Endothelial cell of umbilical vein (primary cell): Measurements from ENCODE around the gene C2CD4B.

Experiments used
- EZH2 ChIP-seq: IDR thresholded peaks from 2 replicates; pipeline ENCODE4 v1.6.1; 2012; ENCODE audit warnings: borderline replicate concordance, low read depth, mild to moderate bottlenecking, moderate library complexity, low read length, inconsistent platforms; ENCODE audit not compliant: severe bottlenecking
- POLR2A ChIP-seq: IDR thresholded peaks from 2 replicates; pipeline ENCODE4 v1.6.1; 2012; ENCODE audit warnings: low read depth, mild to moderate bottlenecking, control low read depth, low read length
- TF ChIP-seq, protein P1 (sequence below): IDR thresholded peaks from 2 replicates; pipeline ENCODE4 v1.6.1; 2011; ENCODE audit not compliant: insufficient read depth, insufficient read length
- TF ChIP-seq, protein P2 (sequence below), 2 donors: IDR thresholded peaks; 1 replicate in 1 of 2; 2 replicates in 1 of 2; pipeline ENCODE4 v1.5.1; 2011; ENCODE audit warnings: low read length in 2 of 2, mild to moderate bottlenecking in 2 of 2, moderate library complexity in 2 of 2, control low read depth in 1 of 2, inconsistent platforms in 1 of 2, low read depth in 1 of 2; ENCODE audit not compliant: insufficient read depth in 1 of 2; ENCODE audit errors: extremely low read depth in 1 of 2

DNA sequence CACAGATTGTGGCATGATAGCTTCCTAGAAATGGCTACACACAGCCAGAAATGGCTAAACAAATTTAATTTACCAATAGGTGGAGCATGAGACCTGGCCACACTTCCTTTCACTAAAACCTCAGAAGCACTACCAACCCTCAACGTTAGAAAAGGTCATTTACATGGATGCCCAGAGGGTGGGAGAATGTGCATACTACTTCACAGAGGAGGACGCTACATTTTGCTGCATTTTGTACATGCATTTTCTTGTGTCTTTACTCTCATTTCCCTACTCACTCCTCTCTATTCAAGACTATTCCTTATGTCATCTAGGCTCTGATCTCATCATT lies 40.1 kb downstream of the C2CD4B start:
- TF ChIP-seq POLR2A (no peak), EZH2 (no peak)
- TF ChIP-seq, protein P1, sequence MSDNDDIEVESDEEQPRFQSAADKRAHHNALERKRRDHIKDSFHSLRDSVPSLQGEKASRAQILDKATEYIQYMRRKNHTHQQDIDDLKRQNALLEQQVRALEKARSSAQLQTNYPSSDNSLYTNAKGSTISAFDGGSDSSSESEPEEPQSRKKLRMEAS: no peak
- TF ChIP-seq, protein P2, sequence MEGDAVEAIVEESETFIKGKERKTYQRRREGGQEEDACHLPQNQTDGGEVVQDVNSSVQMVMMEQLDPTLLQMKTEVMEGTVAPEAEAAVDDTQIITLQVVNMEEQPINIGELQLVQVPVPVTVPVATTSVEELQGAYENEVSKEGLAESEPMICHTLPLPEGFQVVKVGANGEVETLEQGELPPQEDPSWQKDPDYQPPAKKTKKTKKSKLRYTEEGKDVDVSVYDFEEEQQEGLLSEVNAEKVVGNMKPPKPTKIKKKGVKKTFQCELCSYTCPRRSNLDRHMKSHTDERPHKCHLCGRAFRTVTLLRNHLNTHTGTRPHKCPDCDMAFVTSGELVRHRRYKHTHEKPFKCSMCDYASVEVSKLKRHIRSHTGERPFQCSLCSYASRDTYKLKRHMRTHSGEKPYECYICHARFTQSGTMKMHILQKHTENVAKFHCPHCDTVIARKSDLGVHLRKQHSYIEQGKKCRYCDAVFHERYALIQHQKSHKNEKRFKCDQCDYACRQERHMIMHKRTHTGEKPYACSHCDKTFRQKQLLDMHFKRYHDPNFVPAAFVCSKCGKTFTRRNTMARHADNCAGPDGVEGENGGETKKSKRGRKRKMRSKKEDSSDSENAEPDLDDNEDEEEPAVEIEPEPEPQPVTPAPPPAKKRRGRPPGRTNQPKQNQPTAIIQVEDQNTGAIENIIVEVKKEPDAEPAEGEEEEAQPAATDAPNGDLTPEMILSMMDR (IDR thresholded peaks at IDR 0.05; ENCODE audit: extremely low read depth in 1 of 2, insufficient read depth in 1 of 2, low read depth in 1 of 2, low read length in 2 of 2): no peak
